Measurements from ENCODE around the gene CST9.
"Not testable (repeated sequence)": the region's sequence is repeated elsewhere in the genome, so short reads cannot be mapped to it uniquely, and the experiment has no call there.

CST9 gene

DNA sequence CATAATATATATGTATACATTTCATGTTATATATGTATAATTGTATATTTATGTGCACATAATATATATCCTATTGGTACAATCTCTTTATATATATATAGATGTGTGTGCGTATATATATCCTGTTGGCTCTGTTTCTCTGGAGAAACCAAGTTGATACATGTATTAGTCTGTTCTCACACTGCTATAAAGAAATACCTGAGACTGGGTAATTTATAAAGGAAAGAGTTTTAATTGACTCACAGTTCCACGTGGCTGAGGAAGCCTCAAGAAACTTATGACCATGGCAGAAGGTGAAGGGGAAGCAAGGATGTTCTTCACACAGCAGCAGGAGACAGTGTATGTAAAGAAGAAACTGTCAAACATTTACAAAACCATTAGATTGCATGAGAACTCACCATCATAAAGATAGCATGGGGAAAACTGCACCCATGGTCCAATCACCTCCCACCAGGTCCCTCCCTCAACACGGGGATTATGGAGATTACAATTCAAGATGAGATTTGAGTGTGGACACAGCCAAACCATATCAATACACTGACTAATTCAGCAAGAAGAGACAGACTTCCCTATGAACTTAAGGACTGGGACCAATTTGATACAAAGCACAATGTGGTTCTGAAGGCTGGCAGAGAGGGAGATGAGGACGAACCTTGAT lies 18.1 kb upstream of the CST9 start:
- no peak for ATAC-seq
- no peak for DNase-seq

DNA sequence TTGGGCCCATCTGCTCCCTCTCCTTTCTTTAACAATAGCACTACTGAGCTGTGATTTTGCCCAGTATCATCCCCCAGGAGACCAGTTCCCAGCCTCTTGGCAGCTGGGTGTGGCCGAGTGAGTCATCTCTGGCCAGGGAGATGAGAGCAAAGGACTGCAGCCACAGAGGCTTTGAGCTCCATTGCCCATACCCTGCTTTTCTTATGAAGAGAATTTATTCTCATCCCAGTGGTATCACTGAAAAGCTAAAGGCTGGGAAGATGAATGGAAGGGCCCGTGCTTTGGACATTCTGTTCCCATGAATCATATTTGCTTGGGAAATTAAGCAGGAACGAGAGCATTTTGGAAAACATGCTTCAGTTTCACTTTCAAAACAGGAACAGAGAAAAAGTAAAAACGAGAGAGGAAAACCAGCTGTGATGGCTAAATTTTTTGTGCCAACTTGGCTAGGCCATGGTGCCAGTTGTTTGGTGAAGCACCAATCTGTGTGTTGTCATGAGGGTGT lies 17.2 kb upstream of the CST9 start:
- DNase-seq, result no peak

DNA sequence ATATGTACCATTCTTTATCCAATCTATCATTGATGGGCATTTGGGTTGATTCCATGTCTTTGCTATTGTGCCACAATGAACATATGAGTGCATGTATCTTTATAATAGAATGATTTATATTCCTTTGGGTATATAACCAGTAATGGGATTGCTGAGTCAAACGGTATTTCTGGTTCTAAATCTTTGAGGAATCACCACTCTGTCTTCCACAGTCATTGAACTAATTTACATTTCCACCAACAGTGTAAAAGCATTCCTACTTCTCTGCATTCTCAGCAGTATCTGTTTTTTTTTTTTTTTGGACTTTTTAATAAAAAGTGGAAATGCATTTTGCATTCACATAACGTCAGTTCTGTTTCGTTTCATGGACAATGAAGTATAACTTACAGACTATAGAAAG lies 16.7 kb upstream of the CST9 start:
- not testable (repeated sequence) for DNase-seq, ATAC-seq

More for the DNA sequence above, 17.2 kb upstream of the CST9 start:
- ATAC-seq, result no peak

DNA sequence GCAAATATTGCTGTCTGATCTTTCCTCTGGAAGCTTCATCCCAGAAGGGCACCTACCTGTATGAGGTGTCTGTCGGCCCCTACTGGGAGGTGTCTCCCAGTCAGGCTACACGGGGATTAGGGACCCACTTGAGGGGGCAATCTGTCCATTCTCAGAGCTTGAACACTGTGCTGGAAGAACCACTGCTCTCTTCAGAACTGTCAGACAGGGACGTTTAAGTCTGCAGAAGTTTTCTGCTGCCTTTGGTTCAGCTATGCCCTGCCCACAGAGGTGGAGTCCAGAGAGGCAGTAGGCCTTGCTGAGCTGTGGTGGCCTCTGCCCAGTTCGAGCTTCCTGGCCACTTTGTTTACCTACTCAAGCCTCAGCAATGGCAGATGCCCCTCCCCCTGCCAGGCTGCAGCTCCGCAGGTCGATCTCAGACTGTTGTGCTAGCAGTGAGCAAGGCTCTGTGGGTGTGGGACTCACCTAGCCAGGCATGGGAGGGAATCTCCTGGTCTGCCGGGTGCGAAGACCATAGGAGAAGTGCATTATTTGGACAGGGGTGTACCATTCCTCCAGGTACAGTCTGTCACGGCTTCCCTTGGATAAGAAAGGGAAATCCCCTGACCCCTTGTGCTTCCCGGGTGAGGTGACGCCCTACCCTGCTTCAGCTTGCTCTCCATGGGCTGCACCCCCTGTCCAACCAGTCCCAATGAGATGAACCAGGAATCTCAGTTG lies 15.1 kb upstream of the CST9 start:
- not testable (repeated sequence) for ATAC-seq, DNase-seq

DNA sequence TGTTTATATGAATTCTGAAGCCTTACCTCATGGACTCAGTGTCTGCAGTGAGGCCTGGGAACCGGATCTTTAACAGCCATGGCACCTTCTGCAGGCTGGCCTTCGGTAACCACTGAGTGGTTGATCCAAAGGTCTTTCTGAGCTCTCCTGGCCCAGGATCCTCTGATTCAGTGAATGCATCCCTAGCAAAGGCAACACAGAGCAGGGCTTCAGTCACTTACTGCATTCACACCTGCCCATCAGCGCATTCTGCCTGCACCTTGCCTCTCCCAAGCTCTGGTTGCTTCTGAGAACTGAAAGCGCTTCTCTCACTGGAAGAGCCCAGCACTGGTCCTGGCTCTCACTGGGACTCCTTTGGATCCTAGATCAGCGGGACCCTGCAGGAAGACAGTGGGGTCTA lies 8.4 kb upstream of the CST9 start:
- no peak for DNase-seq
- ATAC-seq, result no peak

DNA sequence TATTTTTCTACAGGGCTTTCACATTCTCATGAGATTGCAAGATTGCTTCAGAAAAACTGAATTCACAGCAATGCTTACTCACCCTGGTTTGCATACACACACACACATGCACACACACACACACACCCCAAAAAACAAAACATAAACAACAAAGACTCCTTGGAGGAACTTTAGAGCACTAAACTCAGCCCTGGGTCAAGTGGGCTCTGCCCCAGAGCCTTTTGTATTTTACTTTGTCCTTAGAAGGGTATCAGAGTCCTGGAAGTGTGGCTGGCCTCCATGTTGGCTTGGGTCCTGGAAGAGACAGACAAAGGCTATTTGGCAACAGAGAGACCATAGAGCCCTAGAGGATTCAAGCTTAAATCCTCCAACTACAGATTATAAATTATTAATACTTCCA lies 8.0 kb upstream of the CST9 start:
- ATAC-seq (no peak), DNase-seq (no peak)

DNA sequence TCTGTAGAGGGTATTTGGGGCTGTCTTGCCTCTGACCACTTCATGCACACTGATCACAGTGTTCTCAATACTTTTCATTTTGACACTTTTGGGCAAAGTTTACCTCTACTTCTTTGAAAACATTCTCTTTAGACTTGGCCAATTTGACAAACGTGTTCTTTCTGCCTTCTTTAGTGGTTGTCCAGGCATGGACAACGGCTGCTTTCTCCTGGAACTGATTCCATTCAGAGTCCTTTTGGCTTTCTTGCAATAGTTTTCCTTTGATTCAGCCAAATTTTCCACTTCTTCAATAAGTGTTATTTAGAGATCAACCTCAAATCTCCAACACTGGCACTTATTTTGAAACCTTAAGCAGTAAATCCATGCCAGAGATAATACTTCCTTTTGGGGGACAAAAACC lies 6.7 kb upstream of the CST9 start:
- ATAC-seq (no peak), DNase-seq (no peak)

DNA sequence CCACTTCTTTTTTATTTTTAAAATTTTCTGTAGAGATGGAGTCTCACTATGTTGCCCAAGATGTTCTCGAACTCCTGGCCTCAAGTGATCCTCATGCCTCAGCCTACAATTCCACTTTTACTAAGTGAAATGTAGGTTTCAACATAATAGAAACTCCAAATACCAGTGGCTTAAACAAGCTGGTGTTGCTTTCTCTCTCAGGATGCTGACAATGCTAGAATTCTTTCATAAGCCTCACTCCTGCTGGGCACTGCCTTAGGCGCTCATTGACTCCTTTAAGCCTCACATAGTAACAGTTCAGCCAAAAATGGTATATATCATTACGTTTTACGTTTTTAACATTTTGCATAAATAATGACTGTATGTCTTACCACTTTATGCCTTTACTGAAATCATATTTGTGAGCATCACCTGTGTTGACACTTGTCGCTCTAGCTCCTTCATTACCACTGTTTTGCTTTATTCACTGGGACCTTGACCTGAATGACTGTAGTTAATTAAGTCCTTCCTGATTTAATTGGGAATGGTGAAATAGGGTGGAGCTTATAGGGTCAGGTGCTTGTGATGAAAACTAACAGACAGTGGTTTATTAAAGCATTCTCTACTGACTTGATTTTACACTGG lies 3.9 kb upstream of the CST9 start:
- ATAC-seq (no peak), DNase-seq (no peak)

DNA sequence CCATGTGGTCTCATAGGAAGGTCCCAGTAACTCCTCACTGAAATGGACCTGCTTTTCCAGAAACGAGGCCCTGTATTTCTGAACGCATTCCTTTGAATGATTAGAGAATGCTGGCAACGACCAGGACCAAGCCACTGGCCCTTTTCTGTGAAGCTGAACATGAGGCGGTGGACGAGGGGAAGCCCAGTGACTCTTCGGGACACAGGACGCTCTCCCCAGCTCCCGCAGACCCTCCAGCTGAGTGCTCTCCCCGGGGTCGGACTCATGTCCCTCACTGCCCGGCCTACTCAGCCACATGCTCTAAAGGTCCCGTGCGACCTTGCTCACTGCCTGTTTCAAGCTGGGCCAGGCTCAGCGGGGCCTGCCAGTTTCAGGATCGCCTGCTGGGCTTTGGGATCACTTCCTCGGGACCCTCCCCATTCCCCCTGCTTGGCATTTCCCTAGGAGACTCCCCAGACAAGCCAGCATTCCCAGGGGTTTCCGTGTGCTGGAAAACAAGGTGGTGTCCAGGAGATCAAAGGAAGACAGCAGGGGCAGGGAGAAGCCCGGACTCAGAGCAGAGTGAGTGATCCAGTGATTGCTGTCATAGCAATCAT lies 2.6 kb upstream of the CST9 start:
- ATAC-seq (no peak), DNase-seq (no peak)

DNA sequence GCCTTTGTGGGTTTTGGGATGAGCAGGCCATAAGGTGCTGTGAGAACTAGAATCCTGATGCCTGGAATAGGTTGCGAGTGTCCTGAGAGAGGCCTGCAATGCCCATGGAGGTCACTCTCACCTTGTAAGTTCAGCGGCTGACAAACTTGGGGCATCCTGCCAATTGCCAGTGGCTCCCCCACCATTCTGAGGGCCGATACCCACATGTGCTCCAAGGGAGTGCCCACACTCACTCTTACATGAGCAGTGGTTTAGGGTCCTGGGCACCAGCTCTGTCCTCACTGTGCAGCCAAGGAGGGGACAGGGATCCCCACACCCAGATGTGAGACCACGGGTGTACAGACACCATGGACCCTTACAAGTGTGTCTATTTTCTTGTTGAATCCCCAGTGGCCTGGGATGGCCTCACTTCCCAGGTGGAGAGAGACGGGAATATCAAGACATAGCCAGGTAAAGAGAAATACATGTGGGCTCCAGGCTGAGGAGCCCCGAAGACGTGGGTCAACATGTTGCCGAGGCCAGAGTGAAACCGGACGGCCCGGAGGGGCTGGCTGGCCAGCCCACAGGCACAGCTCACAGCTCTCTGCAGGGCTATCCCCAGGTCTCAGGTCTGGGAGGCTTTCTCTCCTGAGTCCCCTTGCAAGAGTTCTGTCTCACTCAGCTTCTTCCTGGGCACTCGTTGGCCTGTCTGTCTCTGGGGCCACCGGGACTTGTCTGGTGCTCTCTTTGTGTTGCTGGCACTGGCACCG lies 2.0 kb upstream of the CST9 start:
- DNase-seq (no peak), ATAC-seq (no peak)

DNA sequence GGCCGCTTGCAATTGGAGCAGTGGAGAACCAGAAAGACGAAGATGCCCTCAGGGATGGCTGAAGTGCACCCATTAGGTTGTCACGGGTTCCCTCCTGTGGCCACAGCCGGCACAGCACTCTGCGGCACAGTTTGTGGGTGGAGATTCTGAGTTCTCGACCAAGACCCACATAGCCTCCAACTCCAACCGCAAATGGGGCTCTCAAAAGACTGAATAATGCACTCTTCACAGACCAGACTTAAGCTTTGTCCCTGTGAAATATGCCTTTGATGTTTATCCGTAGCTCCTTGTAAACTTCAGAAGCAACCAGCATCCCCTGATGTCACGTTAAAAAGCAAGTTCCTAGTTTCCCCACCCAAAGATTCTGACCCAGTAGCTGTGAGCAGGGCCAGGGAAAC lies 934 bp upstream of the CST9 start:
- ATAC-seq (peak; percentile 83), DNase-seq (peak; percentile 82)

DNA sequence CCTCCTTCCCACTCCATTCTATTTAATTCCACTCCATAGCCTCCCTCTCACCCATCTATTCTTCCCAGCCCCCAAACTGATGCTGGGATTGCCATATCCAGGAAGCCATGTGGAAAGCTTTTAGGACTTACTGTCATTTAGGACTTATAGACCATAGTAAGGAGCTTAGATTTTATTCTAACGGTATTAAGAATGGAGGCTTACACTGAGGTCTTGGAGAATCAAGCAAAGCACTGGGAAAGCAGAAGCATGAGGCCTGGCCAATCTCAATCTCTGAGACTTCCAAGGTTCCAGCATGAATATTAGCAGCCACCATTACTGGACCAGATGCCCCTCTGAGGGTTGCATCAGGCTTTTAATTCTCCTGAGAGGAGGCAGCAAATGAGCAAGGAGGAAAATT lies 1.4 kb downstream of the CST9 start:
- ATAC-seq (no peak), DNase-seq (no peak)

DNA sequence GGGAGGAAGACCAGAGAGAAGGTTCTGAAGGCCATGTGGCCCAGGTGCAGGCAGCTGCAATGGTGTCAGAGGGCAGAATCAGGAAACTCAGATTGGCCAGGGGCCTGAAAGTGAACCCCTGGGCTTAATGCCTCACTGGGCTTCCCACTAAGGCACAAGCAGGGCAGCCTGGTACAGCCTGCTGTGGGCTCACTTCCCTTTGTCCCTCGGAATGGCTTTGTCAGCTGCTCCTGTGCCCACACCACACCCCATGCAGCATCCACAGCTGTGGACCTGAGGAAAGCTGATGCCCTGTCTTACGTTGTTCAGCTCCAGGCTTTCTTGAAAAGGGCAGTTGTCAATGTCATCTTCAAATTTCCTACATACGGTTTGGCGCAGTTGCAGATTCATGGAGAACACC lies 2.4 kb downstream of the CST9 start:
- ATAC-seq (no peak), DNase-seq (no peak)

DNA sequence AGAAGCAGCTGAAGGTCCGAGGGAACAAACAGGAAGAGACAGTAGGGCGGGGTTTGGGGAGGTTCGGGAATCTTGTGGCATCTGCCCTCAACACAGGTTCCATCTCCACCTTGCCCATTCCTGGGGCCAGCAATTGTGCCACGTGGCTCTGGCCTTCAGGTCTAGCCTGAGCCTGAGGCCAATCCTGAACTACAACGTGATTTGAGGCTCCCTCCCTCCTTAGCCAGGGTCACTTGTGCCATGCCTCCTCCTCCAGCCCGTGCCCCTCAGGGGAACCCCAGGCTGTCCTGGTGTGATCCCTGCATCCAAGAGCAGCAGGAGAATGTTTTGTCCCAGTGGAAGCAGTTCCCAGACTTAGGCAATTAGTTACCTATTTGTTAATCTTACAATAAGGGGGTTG lies 3.0 kb downstream of the CST9 start:
- DNase-seq (no peak), ATAC-seq (no peak)

DNA sequence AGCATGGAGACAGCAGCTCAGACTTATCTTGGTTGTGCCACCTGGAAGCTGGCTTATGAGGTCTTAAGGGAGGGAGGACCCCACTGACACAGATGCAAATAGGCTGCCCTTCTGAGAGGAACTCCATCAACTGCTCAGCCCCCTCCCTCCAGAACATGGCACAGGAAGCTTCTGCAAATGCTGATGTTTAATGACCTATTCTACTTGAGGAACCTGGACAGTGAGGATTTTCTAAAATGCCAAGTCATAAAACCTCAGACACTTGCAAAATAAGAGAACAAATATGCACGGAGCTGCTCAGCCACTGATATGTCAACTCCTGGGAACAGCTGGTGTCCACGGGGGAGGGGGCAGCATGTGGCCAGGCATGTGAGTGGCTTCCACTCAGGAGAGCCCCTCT lies 3.5 kb downstream of the CST9 start:
- ATAC-seq (no peak), DNase-seq (no peak)

DNA sequence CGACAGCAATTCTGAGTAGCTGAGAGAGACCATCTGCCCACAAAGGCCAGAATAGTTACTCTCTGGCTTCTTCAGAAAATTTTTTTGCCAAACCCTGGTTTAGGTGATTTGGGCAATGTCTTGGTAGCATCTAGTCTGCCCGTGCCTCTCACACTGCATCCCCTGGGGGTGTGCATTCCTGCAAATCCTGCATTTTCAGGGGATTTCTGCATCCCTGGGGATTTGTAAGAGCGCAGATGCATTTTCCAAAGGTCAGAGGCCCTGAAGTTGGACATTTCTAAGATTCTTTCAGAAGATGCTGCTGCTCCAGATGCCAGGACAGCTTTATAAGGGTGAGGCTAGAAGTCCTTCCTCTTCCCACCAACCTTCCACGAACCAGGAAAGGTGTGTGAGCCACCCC lies 4.0 kb downstream of the CST9 start:
- ATAC-seq, result no peak
- no peak for DNase-seq

DNA sequence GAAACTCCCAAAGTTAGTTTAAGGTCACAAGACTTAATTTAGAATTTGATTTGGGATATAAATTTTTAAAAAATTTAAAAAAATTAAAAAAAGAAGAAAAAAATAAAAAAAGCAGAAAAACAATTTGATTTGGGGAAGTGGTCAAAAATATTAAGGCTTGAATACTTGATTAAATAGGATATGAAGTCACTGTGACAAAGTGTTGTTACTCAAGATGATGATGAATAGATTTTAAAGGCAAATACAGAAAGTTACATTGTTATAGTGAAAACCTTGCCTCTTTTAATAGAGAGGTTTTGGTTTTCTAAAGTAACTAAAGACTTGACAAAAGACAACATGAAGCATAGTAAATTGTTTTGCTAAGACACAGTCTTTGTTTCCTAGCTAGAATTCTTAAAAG lies 7.2 kb downstream of the CST9 start:
- DNase-seq, result no peak
- no peak for ATAC-seq

DNA sequence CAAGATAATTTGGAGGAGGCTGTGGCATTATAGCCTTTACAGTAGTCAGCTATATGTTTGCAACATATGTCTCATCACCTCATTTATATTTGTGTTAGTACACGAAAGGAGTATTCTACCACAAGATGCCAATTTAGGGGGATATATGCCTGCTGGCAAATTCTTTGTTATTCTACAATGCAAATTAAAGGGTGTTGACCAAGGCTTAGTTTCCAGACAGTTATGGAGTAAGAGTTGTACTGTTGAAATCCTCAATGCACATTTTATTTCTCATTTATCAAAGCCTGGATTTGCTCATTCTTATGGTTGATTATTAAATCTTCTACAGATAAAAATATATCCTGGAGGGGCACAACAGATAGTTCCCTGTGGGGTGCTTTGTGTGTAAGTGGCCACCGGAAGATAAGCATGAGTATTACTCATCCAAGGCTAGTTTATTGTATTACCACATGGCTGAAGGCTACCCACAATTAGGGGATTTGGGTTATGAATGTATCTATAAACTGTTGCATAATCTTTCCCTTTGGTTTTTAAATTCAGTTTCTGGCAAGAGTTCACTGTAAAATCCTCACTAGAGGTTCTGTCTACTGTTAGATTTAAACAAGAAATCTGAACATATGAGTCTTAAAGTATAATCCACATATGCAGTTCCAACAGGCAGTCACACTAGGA lies 9.0 kb downstream of the CST9 start:
- ATAC-seq (no peak), DNase-seq (no peak)

DNA sequence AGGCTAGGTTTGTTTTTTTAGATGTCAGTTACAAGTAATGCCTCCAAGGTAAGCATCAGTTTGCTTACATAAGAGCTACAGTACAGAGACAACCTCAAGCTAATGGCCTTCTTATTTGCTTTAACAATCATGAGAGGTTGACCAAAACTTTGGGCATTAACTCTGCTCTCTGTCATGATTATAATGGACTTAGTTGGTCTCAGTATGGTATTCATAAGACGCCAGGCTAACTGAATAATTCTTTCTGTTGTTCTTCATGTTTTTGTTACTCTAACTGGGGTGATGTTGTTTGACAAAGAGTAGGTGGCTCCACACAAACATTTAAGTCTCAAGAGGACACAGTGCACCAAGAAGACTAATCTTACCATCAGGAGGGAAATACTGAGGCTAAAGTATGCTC lies 9.8 kb downstream of the CST9 start:
- ATAC-seq, result no peak
- DNase-seq, result no peak

DNA sequence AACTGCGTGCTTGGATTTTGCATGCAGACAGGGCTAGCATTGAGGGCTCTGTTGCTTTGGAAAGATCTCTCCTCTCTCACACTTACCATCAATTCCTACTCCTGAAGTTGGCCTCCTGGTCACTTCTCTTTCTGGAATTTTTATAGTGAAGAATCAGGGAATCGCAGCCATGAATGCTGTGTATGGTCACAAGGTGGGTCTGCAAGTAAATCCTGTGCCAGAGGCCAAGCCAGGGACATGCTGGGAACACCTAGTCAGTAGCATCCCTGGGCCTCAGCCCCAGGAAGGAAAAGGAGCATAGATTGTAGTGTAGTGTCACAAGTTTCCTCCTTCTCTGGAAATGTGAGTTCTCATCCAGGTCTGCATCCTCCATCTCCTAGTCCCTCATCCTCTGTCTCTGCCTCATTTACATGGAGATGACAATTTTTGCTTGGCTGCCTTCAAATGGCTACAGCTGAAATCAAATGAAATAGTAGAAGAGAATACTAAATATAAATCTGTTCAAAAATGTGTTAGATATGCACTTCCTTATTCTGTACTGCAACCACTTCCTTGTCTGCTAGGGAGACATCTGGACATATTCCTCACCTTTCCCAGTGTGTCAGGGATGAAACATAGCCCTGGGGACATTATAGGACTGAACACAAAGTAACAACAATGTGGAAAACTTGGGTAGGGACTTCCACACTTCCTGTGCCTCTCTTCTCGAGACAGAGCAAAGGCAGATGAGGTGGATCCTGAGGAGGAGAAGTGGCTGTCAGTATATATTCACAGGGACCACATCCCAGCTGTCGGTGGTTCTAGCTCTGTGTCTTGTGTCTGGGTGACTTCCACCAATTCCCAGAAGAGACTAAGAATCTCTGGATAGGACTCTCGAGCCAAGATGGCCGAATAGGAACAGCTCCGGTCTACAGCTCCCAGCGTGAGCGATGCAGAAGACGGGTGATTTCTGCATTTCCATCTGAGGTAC lies 17.0 kb downstream of the CST9 start:
- ATAC-seq (no peak), DNase-seq (no peak)

DNA sequence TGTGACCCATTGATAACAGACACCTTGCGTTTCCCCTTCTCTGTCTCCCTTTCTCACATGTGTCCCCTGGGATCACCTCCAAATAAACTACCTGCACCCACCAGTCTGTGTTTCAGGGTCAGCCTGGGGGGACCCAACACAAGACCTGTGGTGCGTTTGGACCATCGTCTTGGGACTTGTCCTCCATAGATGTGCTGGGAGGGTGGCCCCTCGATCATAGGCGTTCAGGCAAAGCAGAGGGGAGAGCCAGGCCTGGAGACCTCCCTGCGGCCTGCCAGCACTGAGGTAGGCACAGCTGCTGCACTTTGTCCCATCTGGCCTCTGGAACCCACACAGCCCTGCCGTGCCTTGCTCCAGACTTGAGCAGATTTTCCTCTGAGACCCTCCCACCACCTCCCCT lies 18.1 kb downstream of the CST9 start:
- DNase-seq, result no peak
- ATAC-seq, result no peak

Measured in stimulated activated naive CD8-positive, alpha-beta T cell treated with anti-CD3 and anti-CD28 coated beads, Interleukin-15, Interleukin-2, amounts not matched to agents 100 U/mL and 50 U/mL, for 24 hours (primary cell).